Body of pancreas (tissue), 4 donors: Measurements from ENCODE around the gene CEMIP2.

ENCODE experiments used
- POLR2A ChIP-seq, 3 donors: fragments of 450-650 bp; IDR thresholded peaks; one replicate each; pipeline ENCODE4 v1.6.1; 2016; ENCODE audit warnings: antibody characterized with exemption in 3 of 3, mild to moderate bottlenecking in 2 of 3
- TF ChIP-seq, protein P1 (sequence below), 7 experiments: fragments of 450-650 bp in 4 of 7; fragments of 200-600 bp in 3 of 7; sonication (generic) in 3 of 7; IDR thresholded peaks; one replicate each; pipeline ENCODE4 v1.5.1; 2016 to 2019; ENCODE audit warnings: antibody characterized with exemption in 7 of 7

DNA sequence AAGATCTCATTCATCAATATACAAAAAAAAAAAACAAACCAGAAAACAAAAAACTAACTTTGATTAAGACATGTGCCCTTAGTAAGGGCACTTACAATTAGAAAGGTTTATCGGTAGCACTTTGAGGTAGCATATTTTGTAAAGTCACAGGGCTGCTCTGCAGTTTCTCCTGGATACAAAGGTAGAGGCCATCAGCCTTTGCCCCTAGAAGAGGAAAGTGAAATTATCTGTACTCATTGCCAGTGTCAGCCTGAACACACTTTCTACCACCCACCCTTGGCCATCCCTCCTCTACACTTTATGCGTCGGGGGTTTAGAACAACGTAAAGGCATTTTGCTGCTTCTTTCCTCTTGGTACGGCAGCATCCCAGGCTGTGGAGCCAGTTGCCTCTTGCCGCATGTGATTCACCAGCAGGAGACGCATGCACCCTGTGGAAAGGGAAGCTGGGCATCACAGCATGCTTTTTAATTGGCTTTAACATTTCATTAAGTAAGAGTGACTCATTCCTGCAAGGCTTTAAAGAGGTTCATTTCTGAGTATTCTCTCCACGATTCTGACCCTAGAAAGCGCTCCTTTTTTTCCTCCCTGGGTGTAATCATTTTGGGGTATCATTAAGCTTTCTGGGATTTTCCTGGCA is 84.6 kb downstream of the CEMIP2 start:
- TF ChIP-seq, protein P1, sequence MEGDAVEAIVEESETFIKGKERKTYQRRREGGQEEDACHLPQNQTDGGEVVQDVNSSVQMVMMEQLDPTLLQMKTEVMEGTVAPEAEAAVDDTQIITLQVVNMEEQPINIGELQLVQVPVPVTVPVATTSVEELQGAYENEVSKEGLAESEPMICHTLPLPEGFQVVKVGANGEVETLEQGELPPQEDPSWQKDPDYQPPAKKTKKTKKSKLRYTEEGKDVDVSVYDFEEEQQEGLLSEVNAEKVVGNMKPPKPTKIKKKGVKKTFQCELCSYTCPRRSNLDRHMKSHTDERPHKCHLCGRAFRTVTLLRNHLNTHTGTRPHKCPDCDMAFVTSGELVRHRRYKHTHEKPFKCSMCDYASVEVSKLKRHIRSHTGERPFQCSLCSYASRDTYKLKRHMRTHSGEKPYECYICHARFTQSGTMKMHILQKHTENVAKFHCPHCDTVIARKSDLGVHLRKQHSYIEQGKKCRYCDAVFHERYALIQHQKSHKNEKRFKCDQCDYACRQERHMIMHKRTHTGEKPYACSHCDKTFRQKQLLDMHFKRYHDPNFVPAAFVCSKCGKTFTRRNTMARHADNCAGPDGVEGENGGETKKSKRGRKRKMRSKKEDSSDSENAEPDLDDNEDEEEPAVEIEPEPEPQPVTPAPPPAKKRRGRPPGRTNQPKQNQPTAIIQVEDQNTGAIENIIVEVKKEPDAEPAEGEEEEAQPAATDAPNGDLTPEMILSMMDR (IDR thresholded peaks at IDR 0.05), result peak in 1 of 7 experiments; percentile 8
- no peak for TF ChIP-seq POLR2A (IDR thresholded peaks at IDR 0.05)
